WTC11 (cell line): ENCODE measurements around the gene SEC22C. TPM values are rescaled to one million over a fixed set of nuclear protein-coding genes. Genes with fewer than 3 reads are reported as not detected.

Source experiments
- ATAC-seq: fragments of 200-7000 bp; cut with Tn5 transposase; 2 replicates; pipeline ENCODE4 v1.10.0; 2021; ENCODE audit warnings: mild to moderate bottlenecking, moderate library complexity
- CTCF ChIA-PET: fragments of 300-600 bp; sonication (Branson Sonifier 250); formaldehyde crosslinking; loops from one replicate; lab custom pipeline; 2021; ENCODE audit warnings: antibody characterized with exemption; lab: Charles Lee
- POLR2A ChIA-PET: fragments of 350-600 bp; sonication (Branson Sonifier 250); formaldehyde crosslinking; loops from one replicate; lab custom pipeline; 2021; ENCODE audit warnings: antibody characterized with exemption; lab: Charles Lee
- DNase-seq: peaks from one replicate; pipeline ENCODE4 v3.0.0; 2021; ENCODE audit warnings: low spot score
- H3K27ac Mint-ChIP-seq: 2 replicates; pipeline ENCODE4 v1.8.0; 2021; ENCODE audit warnings: mixed read lengths
- H3K27me3 Mint-ChIP-seq: 2 replicates; pipeline ENCODE4 v1.8.0; 2021; ENCODE audit warnings: low read depth, mild to moderate bottlenecking, moderate library complexity, mixed read lengths
- H3K36me3 Mint-ChIP-seq: 2 replicates; pipeline ENCODE4 v1.8.0; 2021; ENCODE audit warnings: mixed read lengths
- H3K4me1 Mint-ChIP-seq: 2 replicates; pipeline ENCODE4 v1.8.0; 2022; ENCODE audit warnings: mixed read lengths
- H3K4me3 Mint-ChIP-seq: 2 replicates; pipeline ENCODE4 v1.8.0; 2021; ENCODE audit warnings: mild to moderate bottlenecking, moderate library complexity, mixed read lengths
- H3K9me3 Mint-ChIP-seq: 2 replicates; pipeline ENCODE4 v1.8.0; 2021; ENCODE audit warnings: mixed read lengths
- EMX1 ChIP-seq: fragments of 250-450 bp; sonication (Bioruptor Pico); IDR thresholded peaks from 2 replicates; pipeline ENCODE4 v1.8.0; 2021; ENCODE audit warnings: mild to moderate bottlenecking
- ESRRA ChIP-seq: sonication (generic); formaldehyde crosslinking; IDR thresholded peaks from 2 replicates; pipeline ENCODE4 v1.8.1; 2022; ENCODE audit warnings: mild to moderate bottlenecking, missing genetic modification reagents, borderline replicate concordance
- FOXJ3 ChIP-seq: sonication (generic); formaldehyde crosslinking; IDR thresholded peaks from 2 replicates; pipeline ENCODE4 v1.9.0; 2021; ENCODE audit warnings: missing genetic modification reagents, mild to moderate bottlenecking, borderline replicate concordance
- HMGXB4 ChIP-seq: sonication (generic); formaldehyde crosslinking; IDR thresholded peaks from 2 replicates; pipeline ENCODE4 v1.8.1; 2023; ENCODE audit warnings: mild to moderate bottlenecking, moderate library complexity, missing genetic modification reagents
- MYBL2 ChIP-seq: sonication (generic); formaldehyde crosslinking; IDR thresholded peaks from 2 replicates; pipeline ENCODE4 v1.8.1; 2023; ENCODE audit warnings: mild to moderate bottlenecking, moderate library complexity, missing genetic modification reagents
- NFYB ChIP-seq: sonication (generic); formaldehyde crosslinking; conservative IDR thresholded peaks from 2 replicates; pipeline ENCODE4 v1.8.0; 2022; ENCODE audit warnings: low read depth, missing genetic modification reagents
- NR1H2 ChIP-seq: sonication (generic); formaldehyde crosslinking; IDR thresholded peaks from 2 replicates; pipeline ENCODE4 v1.9.0; 2021; ENCODE audit warnings: mild to moderate bottlenecking, moderate library complexity, missing genetic modification reagents
- OVOL2 ChIP-seq: fragments of 250-450 bp; sonication (Bioruptor Pico); IDR thresholded peaks from 2 replicates; pipeline ENCODE4 v1.9.0; 2021; ENCODE audit warnings: mild to moderate bottlenecking, borderline replicate concordance
- PRDM15 ChIP-seq: sonication (generic); formaldehyde crosslinking; IDR thresholded peaks from 2 replicates; pipeline ENCODE4 v1.8.0; 2022; ENCODE audit warnings: missing genetic modification reagents
- PRRX2 ChIP-seq: fragments of 250-450 bp; sonication (Bioruptor Pico); IDR thresholded peaks from 2 replicates; pipeline ENCODE4 v1.8.0; 2021; ENCODE audit warnings: mild to moderate bottlenecking
- RELA ChIP-seq: sonication (generic); formaldehyde crosslinking; IDR thresholded peaks from 2 replicates; pipeline ENCODE4 v1.8.1; 2022; ENCODE audit warnings: missing genetic modification reagents, mild to moderate bottlenecking, borderline replicate concordance
- TP53 ChIP-seq: sonication (generic); formaldehyde crosslinking; IDR thresholded peaks from 2 replicates; pipeline ENCODE4 v1.8.1; 2023; ENCODE audit warnings: mild to moderate bottlenecking, missing genetic modification reagents
- ZBTB21 ChIP-seq: sonication (generic); formaldehyde crosslinking; IDR thresholded peaks from 2 replicates; pipeline ENCODE4 v1.8.1; 2023; ENCODE audit warnings: mild to moderate bottlenecking, missing genetic modification reagents, borderline replicate concordance
- ZNF138 ChIP-seq: sonication (generic); formaldehyde crosslinking; conservative IDR thresholded peaks from 2 replicates; pipeline ENCODE4 v1.8.1; 2022; ENCODE audit warnings: mild to moderate bottlenecking, moderate library complexity, missing genetic modification reagents
- ZNF232 ChIP-seq: sonication (generic); formaldehyde crosslinking; IDR thresholded peaks from 2 replicates; pipeline ENCODE4 v1.8.0; 2022; ENCODE audit warnings: mild to moderate bottlenecking, missing genetic modification reagents
- ZNF532 ChIP-seq: fragments of 250-450 bp; sonication (Bioruptor Pico); IDR thresholded peaks from 2 replicates; pipeline ENCODE4 v1.9.0; 2021; ENCODE audit warnings: mild to moderate bottlenecking, borderline replicate concordance
- ZNF671 ChIP-seq: fragments of 250-450 bp; sonication (Bioruptor Pico); IDR thresholded peaks from 2 replicates; pipeline ENCODE4 v1.8.0; 2021; ENCODE audit warnings: mild to moderate bottlenecking
- total RNA-seq: library from RNA; stranded (reverse); gene quantifications from 3 replicates; pipeline ENCODE4 v1.2.3, GENCODE V29; 2021
- TF ChIP-seq, protein P1 (sequence below): sonication (generic); formaldehyde crosslinking; IDR thresholded peaks from 2 replicates; pipeline ENCODE4 v1.8.0; 2023; ENCODE audit warnings: missing genetic modification reagents
- TF ChIP-seq, protein P2 (sequence below): sonication (generic); formaldehyde crosslinking; IDR thresholded peaks from 2 replicates; pipeline ENCODE4 v1.8.0; 2022; ENCODE audit warnings: mild to moderate bottlenecking, missing genetic modification reagents

The SEC22C gene
- total RNA-seq, 1 experiment from 2014 or later, result 37.0 TPM

GRCh38 chr3:42556089-42556632 is 25.6 kb downstream of the SEC22C start:
- ChIA-PET POLR2A (no interaction called here), CTCF (no interaction called here)
- Mint-ChIP-seq H3K27ac (no peak overlapping the region), H3K27me3 (no peaks in the 10 kb centered on the region), H3K36me3 (peaks cover 67% of the 10 kb centered on the region), H3K4me3 (no peak overlapping the region), H3K9me3 (no peaks in the 10 kb centered on the region), H3K4me1 (no peaks in the 10 kb centered on the region)
- ATAC-seq (no peak), DNase-seq (no peak)
- TF ChIP-seq RELA, result no peak
- TF ChIP-seq, protein P1, sequence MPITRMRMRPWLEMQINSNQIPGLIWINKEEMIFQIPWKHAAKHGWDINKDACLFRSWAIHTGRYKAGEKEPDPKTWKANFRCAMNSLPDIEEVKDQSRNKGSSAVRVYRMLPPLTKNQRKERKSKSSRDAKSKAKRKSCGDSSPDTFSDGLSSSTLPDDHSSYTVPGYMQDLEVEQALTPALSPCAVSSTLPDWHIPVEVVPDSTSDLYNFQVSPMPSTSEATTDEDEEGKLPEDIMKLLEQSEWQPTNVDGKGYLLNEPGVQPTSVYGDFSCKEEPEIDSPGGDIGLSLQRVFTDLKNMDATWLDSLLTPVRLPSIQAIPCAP (CRISPR knock-in tag), result no peak
- no peak for TF ChIP-seq ZNF138 (CRISPR knock-in tag)
- TF ChIP-seq OVOL2 (CRISPR knock-in tag), result no peak
- TF ChIP-seq ZNF532 (CRISPR knock-in tag), result no peak
- TF ChIP-seq PRDM15 (CRISPR knock-in tag), result no peak
- no peak for TF ChIP-seq ZNF232 (CRISPR knock-in tag)
- no peak for TF ChIP-seq ZNF671 (CRISPR knock-in tag)
- no peak for TF ChIP-seq NR1H2 (CRISPR knock-in tag)
- no peak for TF ChIP-seq PRRX2 (CRISPR knock-in tag)
- TF ChIP-seq EMX1 (CRISPR knock-in tag), result no peak
- no peak for TF ChIP-seq FOXJ3 (CRISPR knock-in tag)
- no peak for TF ChIP-seq TP53 (CRISPR knock-in tag)
- TF ChIP-seq MYBL2 (CRISPR knock-in tag), result no peak
- TF ChIP-seq ZBTB21 (CRISPR knock-in tag), result no peak
- TF ChIP-seq ESRRA, result no peak
- TF ChIP-seq NFYB (CRISPR knock-in tag), result no peak
- TF ChIP-seq HMGXB4 (CRISPR knock-in tag), result no peak
- TF ChIP-seq, protein P2, sequence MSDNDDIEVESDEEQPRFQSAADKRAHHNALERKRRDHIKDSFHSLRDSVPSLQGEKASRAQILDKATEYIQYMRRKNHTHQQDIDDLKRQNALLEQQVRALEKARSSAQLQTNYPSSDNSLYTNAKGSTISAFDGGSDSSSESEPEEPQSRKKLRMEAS, result no peak
